ENCODE results near the gene ZNF579. TPM values are rescaled to one million over a fixed set of nuclear protein-coding genes. Genes with fewer than 3 reads are reported as not detected.

ZNF579 gene
- total RNA-seq, 2 donors from 2014 or later = 2.4 to 3.9 TPM

GRCh38 chr19:55563261-55563690 lies 17.4 kb downstream of the ZNF579 start:
- Histone ChIP-seq H3K27ac (no peak overlapping the region), H3K9me3 (no peaks in the 10 kb centered on the region), H3K4me1 (ENCODE audit: control insufficient read depth in 1 of 2, low read depth in 2 of 2) (no peaks in the 10 kb centered on the region), H3K27me3 (replicated peaks; ENCODE audit: insufficient read depth) (no peaks in the 10 kb centered on the region), H3K36me3 (no peaks in the 10 kb centered on the region), H3K4me3 (no peak overlapping the region)
- ATAC-seq (ENCODE audit: insufficient number of reproducible peaks, low FRiP score, low read depth) (no peak), DNase-seq (ENCODE audit: low spot score) (no peak)
- no peak for TF ChIP-seq CTCF (IDR thresholded peaks at IDR 0.05)

DNA sequence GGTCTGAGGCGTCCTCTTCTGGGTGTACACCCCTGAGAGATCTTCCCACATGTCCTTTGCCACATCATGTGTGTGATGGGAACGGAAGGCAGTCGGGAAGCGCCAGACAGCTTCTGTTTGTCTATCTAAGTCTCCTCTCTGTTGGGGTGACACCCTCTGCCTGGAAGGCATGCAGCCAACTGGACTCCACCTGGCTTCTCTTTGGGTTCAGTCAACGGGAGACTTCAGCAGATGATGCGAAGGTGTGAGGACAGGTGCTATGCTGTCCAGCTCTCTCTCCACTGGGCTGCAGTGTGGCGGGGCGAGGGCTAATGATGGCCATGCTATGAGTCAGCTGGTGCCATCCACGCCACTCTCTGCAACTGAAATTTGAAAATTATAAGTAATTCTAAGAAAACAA lies 21.0 kb downstream of the ZNF579 start:
- Histone ChIP-seq H3K4me1 (ENCODE audit: control insufficient read depth in 1 of 2, low read depth in 2 of 2) (no peaks in the 10 kb centered on the region), H3K27me3 (replicated peaks; ENCODE audit: insufficient read depth) (no peaks in the 10 kb centered on the region), H3K4me3 (no peak overlapping the region), H3K36me3 (no peaks in the 10 kb centered on the region), H3K27ac (no peak overlapping the region), H3K9me3 (no peaks in the 10 kb centered on the region)
- no peak for TF ChIP-seq CTCF (IDR thresholded peaks at IDR 0.05)
- DNase-seq (ENCODE audit: low spot score) (no peak), ATAC-seq (ENCODE audit: insufficient number of reproducible peaks, low FRiP score, low read depth) (no peak)

GRCh38 chr19:55554741-55555152 lies 25.9 kb downstream of the ZNF579 start:
- no peaks in the 10 kb centered on the region for H3K9me3 ChIP-seq
- no peaks in the 10 kb centered on the region for H3K27me3 ChIP-seq (replicated peaks; ENCODE audit: insufficient read depth)
- peaks cover 4 to 5% of the 10 kb centered on the region in 2 donors for H3K4me1 ChIP-seq (ENCODE audit: control insufficient read depth in 1 of 2, low read depth in 2 of 2)
- H3K36me3 ChIP-seq = no peaks in the 10 kb centered on the region
- no peak overlapping the region for H3K4me3 ChIP-seq
- ATAC-seq (ENCODE audit: insufficient number of reproducible peaks, low FRiP score, low read depth) (no peak), DNase-seq (ENCODE audit: low spot score) (no peak)
- no peak overlapping the region for H3K27ac ChIP-seq
- TF ChIP-seq CTCF (IDR thresholded peaks at IDR 0.05) = no peak

DNA sequence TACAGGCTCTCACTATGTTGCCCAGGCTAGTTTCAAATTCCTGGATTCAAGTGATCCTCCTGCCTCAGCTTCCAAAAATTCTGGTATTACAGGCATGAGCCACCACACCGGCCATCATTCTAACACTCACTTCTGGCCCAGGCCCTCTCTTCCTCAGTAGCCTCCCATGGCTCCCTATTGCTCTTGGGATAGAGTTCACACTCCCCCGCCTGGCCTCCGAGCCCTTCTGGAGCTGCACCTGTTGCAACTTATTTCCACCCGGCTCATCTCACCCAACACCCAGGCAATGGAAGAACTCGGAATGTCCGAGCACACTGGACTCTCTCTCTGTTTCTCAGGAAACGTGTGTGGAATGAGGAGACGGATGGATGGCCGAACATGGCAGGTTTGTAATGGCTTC lies 26.3 kb downstream of the ZNF579 start:
- Histone ChIP-seq H3K36me3 (no peaks in the 10 kb centered on the region), H3K27ac (no peak overlapping the region), H3K4me1 (ENCODE audit: control insufficient read depth in 1 of 2, low read depth in 2 of 2) (peaks cover 7 to 8% of the 10 kb centered on the region in 2 donors), H3K4me3 (no peak overlapping the region), H3K27me3 (replicated peaks; ENCODE audit: insufficient read depth) (no peaks in the 10 kb centered on the region), H3K9me3 (no peaks in the 10 kb centered on the region)
- no peak for ATAC-seq (ENCODE audit: insufficient number of reproducible peaks, low FRiP score, low read depth)
- TF ChIP-seq CTCF (IDR thresholded peaks at IDR 0.05) = no peak
- DNase-seq (ENCODE audit: low spot score) = no peak

DNA sequence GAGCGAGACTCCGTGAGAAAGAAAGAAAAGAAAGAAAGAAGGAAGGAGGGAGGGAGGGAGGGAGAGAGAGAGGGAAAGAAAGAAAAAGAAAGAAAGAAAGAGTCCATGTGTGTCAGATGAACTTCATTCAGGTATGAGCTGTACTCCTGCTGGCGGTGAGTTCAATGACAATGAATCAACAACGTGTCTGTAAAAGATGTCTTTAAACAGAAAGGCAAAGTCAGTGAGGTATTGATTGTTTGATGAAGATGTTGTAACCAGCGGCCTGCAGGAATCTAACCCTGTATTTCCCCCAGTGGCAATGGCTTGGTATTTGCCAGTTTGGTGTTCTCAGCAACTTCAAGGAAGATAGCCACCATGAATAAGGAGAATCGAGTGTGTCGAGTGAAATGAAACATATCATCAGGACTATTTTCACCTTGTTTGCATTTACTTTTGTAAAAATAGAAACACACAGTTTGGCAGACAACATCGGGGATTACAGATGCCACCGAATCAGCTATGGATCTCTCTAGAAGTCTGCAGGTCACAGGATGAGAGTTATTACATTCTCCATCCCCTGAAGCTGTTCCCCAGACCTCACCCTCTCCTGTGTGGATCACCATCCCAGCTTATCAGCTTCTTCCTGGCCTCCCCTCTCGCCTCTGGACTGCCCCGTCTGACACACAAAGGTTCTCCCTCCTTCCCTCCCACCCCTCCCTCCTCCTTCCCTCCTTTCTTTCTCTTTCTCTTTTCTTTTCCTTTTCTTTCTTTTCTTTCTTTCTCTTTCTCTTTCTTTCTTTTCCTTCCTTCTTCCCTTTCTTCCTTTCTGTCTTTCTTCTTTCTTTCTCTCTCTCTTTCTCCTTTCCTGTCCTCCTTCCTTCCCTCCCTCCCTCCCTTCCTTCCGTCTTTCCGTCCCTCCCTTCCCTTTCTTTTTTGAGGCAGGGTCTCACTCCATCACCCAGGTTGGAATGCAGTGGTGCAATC lies 27.1 kb downstream of the ZNF579 start:
- no peaks in the 10 kb centered on the region for H3K36me3 ChIP-seq
- H3K4me1 ChIP-seq (ENCODE audit: control insufficient read depth in 1 of 2, low read depth in 2 of 2) = peaks cover 9 to 13% of the 10 kb centered on the region in 2 donors
- no peaks in the 10 kb centered on the region for H3K9me3 ChIP-seq
- H3K27ac ChIP-seq = no peak overlapping the region
- ATAC-seq (ENCODE audit: insufficient number of reproducible peaks, low FRiP score, low read depth) (no peak), DNase-seq (ENCODE audit: low spot score) (no peak)
- H3K4me3 ChIP-seq = no peak overlapping the region
- H3K27me3 ChIP-seq (replicated peaks; ENCODE audit: insufficient read depth) = no peaks in the 10 kb centered on the region
- TF ChIP-seq CTCF (IDR thresholded peaks at IDR 0.05) = no peak
